Measurements from ENCODE around the gene RNU4-1.
"Not testable (repeated sequence)": the region's sequence is repeated elsewhere in the genome, so short reads cannot be mapped to it uniquely, and the experiment has no call there.

Gene RNU4-1

DNA sequence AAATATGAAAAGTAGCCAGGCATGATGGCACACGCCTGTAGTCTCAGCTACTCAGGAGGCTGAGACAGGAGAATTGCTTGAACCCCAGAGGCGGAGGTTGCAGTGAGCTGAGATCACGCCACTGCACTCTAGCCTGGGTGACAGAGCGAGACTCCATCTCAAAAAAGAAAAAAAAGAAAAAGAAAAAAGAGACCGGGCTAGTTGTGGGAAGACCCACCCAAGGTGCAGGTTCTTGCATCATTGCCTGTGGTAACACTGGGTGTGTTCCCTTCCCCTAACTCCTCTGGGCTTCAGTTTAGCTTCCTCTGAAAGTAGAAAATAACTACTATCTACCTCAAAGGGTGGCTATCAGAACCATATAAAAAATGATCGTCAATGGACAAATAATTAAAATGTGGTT is 39.7 kb downstream of the RNU4-1 start:
- H3K4me1 ChIP-seq (ENCODE audit: insufficient read depth, low read length): peaks cover 16% of the 10 kb centered on the region
- H3K27me3 ChIP-seq (ENCODE audit: insufficient read depth, low read length); H3K9ac ChIP-seq (ENCODE audit: low read depth, low read length); H3K36me3 ChIP-seq (ENCODE audit: insufficient read depth, low read length); H3K4me3 ChIP-seq (ENCODE audit: low read length); H3K9me3 ChIP-seq (ENCODE audit: insufficient read depth, low read depth, low read length); H3K27ac ChIP-seq (ENCODE audit: low read depth, low read length): not testable (repeated sequence)
- WGBS: 94% methylated on average over 5 of the region's 6 CpGs

DNA sequence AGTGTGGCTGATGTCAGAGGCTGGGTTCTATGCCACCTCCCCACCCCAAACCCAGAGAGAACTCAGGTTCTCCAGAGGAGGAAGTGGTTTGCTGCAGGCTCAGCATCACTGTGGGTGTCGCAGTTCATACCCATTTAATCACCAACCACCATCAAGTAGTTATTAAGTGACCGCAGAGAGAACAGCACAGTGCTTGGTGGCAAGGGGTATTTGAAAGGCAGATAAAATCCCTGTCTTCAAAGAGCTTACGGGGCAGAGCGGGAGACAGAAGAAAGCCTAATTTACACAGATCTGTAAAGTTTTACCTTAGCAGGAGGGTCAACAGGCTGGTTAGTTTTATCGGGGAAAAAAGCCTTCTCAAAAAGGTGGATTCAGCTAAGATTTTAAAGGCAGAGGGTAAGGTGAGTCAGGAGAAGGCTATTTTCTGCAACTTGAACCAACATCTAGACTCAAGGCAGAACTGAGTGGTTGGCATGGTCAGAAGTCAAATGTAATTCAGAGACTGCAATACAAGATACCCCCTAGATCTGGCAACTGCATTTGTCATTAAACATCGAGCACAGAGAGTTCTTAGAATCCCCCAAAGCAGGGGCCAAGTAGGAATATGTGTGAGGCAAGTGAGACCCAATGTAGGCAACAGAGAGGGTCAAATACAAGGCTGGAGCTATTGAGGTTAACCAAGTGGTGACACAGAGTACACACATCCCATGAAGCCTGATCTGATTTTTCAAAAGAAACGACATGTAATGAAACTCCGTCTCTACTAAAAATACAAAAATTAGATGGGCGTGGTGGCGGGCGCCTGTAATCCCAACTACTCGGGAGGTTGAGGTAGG is 40.7 kb downstream of the RNU4-1 start:
- WGBS: 97% methylated on average over 11 of the region's 12 CpGs
- Histone ChIP-seq H3K4me1 (ENCODE audit: insufficient read depth, low read length) (peaks cover 9% of the 10 kb centered on the region), H3K9ac (ENCODE audit: low read depth, low read length) (no peak overlapping the region), H3K27me3 (ENCODE audit: insufficient read depth, low read length) (no peaks in the 10 kb centered on the region), H3K36me3 (ENCODE audit: insufficient read depth, low read length) (peaks cover 8% of the 10 kb centered on the region; the same call in 1 of the 2 replicates), H3K9me3 (ENCODE audit: insufficient read depth, low read depth, low read length) (no peaks in the 10 kb centered on the region), H3K4me3 (ENCODE audit: low read length) (no peak overlapping the region), H3K27ac (ENCODE audit: low read depth, low read length) (no peak overlapping the region)

DNA sequence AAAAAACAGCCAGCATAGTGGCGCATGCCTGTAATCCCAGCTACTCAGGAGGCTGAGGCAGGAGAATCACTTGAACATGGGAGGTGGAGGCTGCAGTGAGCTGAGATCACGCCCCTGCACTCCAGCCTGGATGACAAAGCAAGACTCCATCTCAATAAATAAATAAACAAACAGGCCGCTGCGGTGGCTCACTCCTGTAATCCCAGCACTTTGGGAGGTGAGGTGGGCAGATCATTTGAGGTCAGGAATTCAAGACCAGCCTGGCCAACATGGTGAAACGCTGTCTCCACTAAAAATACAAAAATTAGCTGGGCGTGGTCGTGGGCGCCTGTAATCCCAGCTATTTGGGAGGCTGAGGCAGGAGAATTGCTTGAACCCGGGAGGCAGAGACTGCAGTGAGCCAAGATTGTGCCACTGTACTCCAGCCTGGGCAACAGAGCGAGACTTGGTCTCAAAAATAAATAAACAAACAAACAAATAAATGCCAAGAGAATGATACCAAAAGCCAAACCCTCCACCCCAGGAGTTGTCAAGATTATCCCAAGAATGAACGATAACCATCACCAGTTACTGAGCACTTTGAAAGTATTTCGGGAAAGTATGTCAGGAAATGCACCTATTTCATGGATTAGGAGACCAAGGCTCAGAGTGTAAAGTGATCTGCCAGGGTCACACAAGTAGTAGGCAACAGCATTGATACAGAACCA is 41.5 kb downstream of the RNU4-1 start:
- not testable (repeated sequence) for H3K9me3 ChIP-seq (ENCODE audit: insufficient read depth, low read depth, low read length); H3K9ac ChIP-seq (ENCODE audit: low read depth, low read length); H3K27ac ChIP-seq (ENCODE audit: low read depth, low read length); H3K4me1 ChIP-seq (ENCODE audit: insufficient read depth, low read length); H3K36me3 ChIP-seq (ENCODE audit: insufficient read depth, low read length); H3K27me3 ChIP-seq (ENCODE audit: insufficient read depth, low read length); H3K4me3 ChIP-seq (ENCODE audit: low read length)
- 88% methylated on average over 12 of the region's 12 CpGs for WGBS

DNA sequence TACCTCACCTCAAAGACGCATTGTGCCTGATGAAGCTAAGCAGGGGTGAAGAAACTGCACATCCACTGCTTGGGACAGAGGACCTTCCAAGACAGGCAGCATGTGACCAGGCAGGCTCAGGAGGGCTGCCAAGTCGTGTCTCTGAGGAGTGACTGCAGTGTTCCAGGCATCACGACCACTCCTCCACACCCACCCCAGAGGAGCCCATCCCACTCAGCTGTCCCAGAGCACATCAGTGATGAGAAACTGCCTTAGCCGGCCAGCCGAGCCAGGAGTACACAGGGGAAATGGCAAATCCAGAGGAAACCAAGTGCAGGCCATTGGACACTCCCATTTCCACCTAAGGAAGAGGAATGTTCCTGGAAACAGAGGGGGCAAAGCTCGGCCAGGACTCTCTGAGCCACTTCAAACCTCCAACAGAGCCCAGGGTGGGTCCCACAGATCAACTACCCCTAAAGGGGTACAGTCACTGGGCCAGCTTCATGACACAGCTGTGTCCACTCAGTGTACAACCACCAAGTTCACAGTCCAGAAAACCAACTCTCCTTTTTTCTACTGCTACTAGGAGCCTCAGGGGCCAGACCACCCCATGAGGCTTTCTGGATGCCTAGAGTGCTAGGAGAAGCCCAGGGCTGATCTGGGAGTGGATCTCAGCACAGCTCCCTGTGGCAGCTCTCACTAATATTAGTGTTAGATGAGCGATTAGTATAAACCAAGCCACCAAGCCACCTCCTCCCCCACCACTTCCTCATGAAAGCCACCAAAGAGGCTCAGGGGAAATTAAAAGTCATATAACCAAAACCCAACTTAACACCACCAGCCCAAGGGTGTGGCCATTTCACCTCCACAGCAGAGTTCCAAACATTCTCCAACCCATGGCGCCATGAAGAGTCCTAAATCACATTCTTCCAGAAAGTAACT is 42.9 kb downstream of the RNU4-1 start:
- WGBS: 91% methylated on average over 8 of the region's 8 CpGs
- Histone ChIP-seq H3K27ac (ENCODE audit: low read depth, low read length) (no peak overlapping the region), H3K9me3 (ENCODE audit: insufficient read depth, low read depth, low read length) (no peaks in the 10 kb centered on the region), H3K4me3 (ENCODE audit: low read length) (no peak overlapping the region), H3K36me3 (ENCODE audit: insufficient read depth, low read length) (peaks cover 6% of the 10 kb centered on the region; the same call in 1 of the 2 replicates), H3K9ac (ENCODE audit: low read depth, low read length) (no peak overlapping the region), H3K4me1 (ENCODE audit: insufficient read depth, low read length) (peaks cover 5% of the 10 kb centered on the region; the same call in 1 of the 2 replicates), H3K27me3 (ENCODE audit: insufficient read depth, low read length) (no peaks in the 10 kb centered on the region)

DNA sequence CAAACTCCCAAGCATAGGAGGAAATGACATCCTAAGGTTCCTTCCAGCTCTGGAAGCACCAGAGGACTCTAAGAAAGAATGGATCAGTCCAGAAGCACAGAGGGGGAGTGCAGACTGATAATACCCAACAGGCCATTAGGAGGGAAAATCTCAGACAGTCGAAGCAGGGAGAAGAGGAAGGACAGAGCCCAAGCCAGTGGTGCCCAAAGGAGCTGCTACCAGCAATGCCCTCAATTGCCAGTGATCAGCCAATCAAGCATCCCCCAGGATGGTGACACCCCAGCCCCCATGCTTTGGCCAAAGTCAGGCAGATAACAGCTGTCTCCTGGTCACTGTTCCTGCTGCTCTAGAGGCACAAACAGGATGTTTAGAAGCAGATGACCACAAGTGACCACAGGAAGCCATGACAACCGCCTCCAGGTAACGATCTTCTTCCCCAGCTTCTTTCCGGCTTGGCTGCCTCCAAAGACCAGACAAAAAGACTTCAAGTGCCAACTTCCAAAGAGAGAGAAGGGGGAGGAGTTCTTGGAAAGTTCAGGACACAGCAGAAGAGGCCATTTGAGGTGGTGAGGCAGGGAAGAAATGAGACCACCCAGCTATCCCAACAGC is 43.7 kb downstream of the RNU4-1 start:
- WGBS: 92% methylated on average over 4 of the region's 4 CpGs
- Histone ChIP-seq H3K9me3 (ENCODE audit: insufficient read depth, low read depth, low read length) (no peaks in the 10 kb centered on the region), H3K4me3 (ENCODE audit: low read length) (no peak overlapping the region), H3K27me3 (ENCODE audit: insufficient read depth, low read length) (no peaks in the 10 kb centered on the region), H3K4me1 (ENCODE audit: insufficient read depth, low read length) (peaks cover 8% of the 10 kb centered on the region; the same call in 1 of the 2 replicates), H3K36me3 (ENCODE audit: insufficient read depth, low read length) (peaks cover 3% of the 10 kb centered on the region; the same call in 1 of the 2 replicates), H3K9ac (ENCODE audit: low read depth, low read length) (no peak overlapping the region), H3K27ac (ENCODE audit: low read depth, low read length) (no peak overlapping the region)

DNA sequence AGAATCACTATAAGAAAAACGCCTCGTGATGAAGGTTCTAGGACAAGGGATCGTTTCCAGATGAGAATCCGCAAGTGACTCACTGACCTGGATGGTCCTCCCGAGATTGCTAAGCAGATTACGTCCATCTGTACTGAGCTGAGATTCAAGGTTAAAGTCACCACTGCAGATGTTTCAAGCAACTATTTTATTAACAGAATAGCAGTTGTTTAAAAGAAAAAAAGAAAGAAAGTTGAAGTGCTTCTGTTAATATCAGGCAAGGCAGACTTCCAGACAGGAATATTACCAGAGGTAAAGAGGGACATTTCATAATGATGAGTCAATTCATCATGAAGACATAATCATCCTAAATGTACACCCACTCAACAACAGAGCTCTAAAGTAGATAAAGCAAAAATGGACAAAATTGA is 45.4 kb downstream of the RNU4-1 start:
- Histone ChIP-seq H3K36me3 (ENCODE audit: insufficient read depth, low read length) (no peaks in the 10 kb centered on the region), H3K27me3 (ENCODE audit: insufficient read depth, low read length) (no peaks in the 10 kb centered on the region), H3K4me1 (ENCODE audit: insufficient read depth, low read length) (peaks cover 10% of the 10 kb centered on the region; the same call in 1 of the 2 replicates), H3K27ac (ENCODE audit: low read depth, low read length) (no peak overlapping the region), H3K9ac (ENCODE audit: low read depth, low read length) (no peak overlapping the region), H3K9me3 (ENCODE audit: insufficient read depth, low read depth, low read length) (no peaks in the 10 kb centered on the region), H3K4me3 (ENCODE audit: low read length) (no peak overlapping the region)
- 90% methylated on average over 6 of the region's 6 CpGs for WGBS

DNA sequence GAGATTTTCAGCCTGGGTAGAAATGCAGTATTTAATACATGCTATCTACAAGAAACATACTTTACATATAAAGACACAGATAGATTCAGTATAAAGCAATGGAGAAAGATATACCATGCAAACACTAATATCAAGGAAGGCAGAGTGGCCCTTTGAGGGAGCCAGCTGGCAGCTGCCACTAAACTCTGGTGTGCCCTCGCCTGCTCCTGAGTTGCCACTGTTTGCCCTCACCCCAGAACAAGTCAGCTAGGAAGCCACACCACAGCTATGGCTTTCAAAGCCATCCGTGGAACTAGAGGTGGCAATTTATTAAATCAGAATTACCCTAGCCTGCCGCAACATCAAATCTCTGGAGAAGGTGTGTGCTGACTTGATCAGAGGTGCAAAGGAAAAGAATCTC is 45.9 kb downstream of the RNU4-1 start:
- Histone ChIP-seq H3K27ac (ENCODE audit: low read depth, low read length) (no peak overlapping the region), H3K4me1 (ENCODE audit: insufficient read depth, low read length) (peaks cover 12% of the 10 kb centered on the region; the same call in 1 of the 2 replicates), H3K36me3 (ENCODE audit: insufficient read depth, low read length) (no peaks in the 10 kb centered on the region), H3K27me3 (ENCODE audit: insufficient read depth, low read length) (no peaks in the 10 kb centered on the region), H3K9me3 (ENCODE audit: insufficient read depth, low read depth, low read length) (no peaks in the 10 kb centered on the region), H3K9ac (ENCODE audit: low read depth, low read length) (no peak overlapping the region), H3K4me3 (ENCODE audit: low read length) (no peak overlapping the region)
- WGBS: 90% methylated on average over 3 of the region's 3 CpGs

DNA sequence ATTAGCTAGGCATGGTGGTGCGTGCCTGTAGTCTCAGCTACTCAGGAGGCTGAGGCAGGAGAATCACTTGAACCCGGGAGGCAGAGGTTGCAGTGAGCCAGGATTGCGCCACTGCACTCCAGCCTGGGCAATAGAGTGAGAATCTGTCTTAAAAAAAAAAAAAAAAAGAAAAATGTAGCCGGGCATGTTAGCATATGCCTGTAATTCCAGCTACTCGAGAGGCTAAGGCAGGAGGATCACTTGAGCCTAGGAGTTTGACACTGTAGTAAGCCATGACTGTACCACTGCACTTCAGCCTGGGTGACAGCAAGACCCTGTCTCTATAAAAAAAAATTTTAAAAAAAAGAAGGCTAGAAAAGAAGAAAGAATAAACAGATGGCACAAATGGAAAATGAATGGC is 46.3 kb downstream of the RNU4-1 start:
- H3K27ac ChIP-seq (ENCODE audit: low read depth, low read length); H3K4me3 ChIP-seq (ENCODE audit: low read length); H3K9me3 ChIP-seq (ENCODE audit: insufficient read depth, low read depth, low read length); H3K36me3 ChIP-seq (ENCODE audit: insufficient read depth, low read length); H3K9ac ChIP-seq (ENCODE audit: low read depth, low read length); H3K27me3 ChIP-seq (ENCODE audit: insufficient read depth, low read length): not testable (repeated sequence)
- H3K4me1 ChIP-seq (ENCODE audit: insufficient read depth, low read length): peaks cover 16% of the 10 kb centered on the region; the same call in 1 of the 2 replicates
- 90% methylated on average over 5 of the region's 5 CpGs for WGBS
